HFF-Myc (cell line): Measurements from ENCODE around the gene SLC25A18.
"Not testable (repeated sequence)": the region's sequence is repeated elsewhere in the genome, so short reads cannot be mapped to it uniquely, and the experiment has no call there.

Experiments used
- DNase-seq: peaks from one replicate; pipeline ENCODE4 v3.0.0-alpha.2; 2011; ENCODE audit warnings: low read depth; ENCODE audit errors: extremely low read depth
- H3K4me3 ChIP-seq: replicated peaks from 2 replicates; pipeline ENCODE4 v1.5.1; 2011; ENCODE audit warnings: low read depth, mild to moderate bottlenecking, control low read depth, low read length
- TF ChIP-seq, protein P1 (sequence below): IDR thresholded peaks from 2 replicates; pipeline ENCODE4 v1.5.1; 2012; ENCODE audit warnings: mild to moderate bottlenecking, low read depth, low read length, control low read depth; ENCODE audit errors: missing control alignments

SLC25A18 gene

DNA sequence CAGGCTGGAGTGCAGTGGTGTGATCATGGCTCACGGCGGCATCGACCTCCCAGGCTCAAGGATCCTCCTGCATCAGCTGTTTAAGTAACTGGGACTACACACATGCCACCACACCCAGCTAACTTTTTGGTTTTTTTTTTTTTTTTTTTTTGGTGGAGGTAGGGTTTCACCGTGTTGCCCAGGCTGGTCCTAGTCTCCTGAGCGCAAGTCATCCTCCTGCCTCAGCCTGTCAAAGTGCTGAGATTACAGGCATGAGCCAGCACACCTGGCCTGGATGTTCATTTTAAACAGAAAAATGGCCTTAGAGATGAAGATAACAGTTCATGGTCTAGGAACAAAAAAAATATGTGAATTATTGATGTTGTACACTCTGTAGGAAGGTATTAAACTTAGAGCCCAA lies 13.6 kb upstream of the SLC25A18 start:
- TF ChIP-seq, protein P1, sequence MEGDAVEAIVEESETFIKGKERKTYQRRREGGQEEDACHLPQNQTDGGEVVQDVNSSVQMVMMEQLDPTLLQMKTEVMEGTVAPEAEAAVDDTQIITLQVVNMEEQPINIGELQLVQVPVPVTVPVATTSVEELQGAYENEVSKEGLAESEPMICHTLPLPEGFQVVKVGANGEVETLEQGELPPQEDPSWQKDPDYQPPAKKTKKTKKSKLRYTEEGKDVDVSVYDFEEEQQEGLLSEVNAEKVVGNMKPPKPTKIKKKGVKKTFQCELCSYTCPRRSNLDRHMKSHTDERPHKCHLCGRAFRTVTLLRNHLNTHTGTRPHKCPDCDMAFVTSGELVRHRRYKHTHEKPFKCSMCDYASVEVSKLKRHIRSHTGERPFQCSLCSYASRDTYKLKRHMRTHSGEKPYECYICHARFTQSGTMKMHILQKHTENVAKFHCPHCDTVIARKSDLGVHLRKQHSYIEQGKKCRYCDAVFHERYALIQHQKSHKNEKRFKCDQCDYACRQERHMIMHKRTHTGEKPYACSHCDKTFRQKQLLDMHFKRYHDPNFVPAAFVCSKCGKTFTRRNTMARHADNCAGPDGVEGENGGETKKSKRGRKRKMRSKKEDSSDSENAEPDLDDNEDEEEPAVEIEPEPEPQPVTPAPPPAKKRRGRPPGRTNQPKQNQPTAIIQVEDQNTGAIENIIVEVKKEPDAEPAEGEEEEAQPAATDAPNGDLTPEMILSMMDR = no peak
- no peak for DNase-seq
- no peak overlapping the region for H3K4me3 ChIP-seq

- no peak overlapping the region for H3K4me3 ChIP-seq
- DNase-seq = no peak
- TF ChIP-seq, protein P1 = no peak
These were observed 10.6 kb upstream of the SLC25A18 start for GRCh38 chr22:17552737-17553136.

GRCh38 chr22:17554814-17555213 lies 8.5 kb upstream of the SLC25A18 start:
- no peak for DNase-seq
- no peak overlapping the region for H3K4me3 ChIP-seq
- TF ChIP-seq, protein P1 = no peak

DNA sequence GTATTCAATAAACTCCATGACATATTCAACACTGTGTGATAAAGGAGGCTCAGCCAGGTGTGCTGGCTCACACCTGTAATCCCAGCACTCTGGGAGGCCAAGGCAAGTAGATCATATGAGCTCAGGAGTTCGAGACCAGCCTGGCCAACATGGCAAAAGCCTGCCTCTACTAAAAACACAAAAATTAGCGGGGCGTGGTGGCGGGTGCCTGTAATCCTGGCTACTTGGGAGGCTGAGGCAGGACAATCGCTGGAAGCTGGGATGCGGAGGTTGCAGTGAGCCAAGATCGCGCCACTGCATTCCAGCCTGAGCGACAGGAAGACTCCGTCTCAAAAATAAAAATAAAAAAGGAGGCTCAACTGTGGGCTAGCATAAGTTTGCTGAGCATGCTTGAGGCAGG lies 4.1 kb upstream of the SLC25A18 start:
- TF ChIP-seq, protein P1 = no peak
- no peak overlapping the region for H3K4me3 ChIP-seq
- DNase-seq = no peak

- TF ChIP-seq, protein P1 = no peak
- no peak for DNase-seq
These were observed 666 bp downstream of the SLC25A18 start for GRCh38 chr22:17563936-17564391.

DNA sequence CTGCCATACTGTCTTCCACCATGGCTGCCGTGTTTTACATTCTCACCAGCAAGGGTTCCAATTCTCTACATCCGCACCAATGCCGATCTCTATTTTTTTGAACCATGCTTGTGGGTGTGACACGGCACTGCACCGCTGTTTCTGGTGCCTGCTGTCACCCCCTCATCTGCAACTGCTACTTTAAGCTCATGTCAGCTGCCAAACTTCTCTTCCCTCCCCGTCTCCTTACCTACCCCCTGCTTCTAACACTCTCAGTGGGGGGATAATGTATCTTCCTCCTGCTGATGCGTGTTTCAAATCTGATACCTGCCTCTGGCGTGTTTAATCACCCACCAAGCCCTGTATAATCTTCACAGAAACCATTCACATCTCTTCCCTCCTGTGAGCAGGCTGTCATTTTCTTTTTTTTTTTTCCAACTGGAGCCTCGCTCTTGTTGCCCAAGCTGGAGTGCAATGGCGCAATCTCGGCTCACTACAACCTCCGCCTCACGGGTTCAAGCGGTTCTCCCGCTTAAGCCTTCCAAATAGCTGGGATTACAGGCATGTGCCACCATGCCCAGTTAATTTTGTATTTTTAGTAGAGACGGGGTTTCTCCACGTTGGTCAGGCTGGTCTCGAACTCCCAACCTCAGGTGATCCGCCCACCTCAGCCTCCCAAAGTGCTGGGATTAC lies 2.9 kb downstream of the SLC25A18 start:
- H3K4me3 ChIP-seq, DNase-seq: not testable (repeated sequence)

More at GRCh38 chr22:17563936-17564391, 666 bp downstream of the SLC25A18 start:
- no peak overlapping the region for H3K4me3 ChIP-seq

DNA sequence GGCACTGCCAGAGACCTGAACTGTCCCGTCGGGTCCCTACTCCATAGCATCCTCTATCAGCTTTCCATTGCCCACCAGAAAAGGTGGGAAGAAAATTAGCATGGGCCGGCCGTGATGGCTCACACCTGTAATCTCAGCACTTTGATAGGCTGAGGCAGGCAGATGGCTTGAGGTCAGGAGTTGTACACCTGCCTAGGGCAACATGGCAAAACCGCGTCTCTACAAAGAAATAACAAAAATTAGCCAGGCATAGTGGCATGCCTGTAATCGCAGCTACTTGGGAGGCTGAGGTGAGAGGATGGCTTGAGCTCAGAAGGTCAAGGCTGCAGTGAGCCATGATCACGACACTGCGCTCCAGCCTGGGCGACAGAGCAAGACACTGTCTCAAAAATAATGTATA lies 3.5 kb downstream of the SLC25A18 start:
- no peak for DNase-seq
- TF ChIP-seq, protein P1 = no peak
- no peak overlapping the region for H3K4me3 ChIP-seq
